GM23248 (cell line): ENCODE measurements around the gene CFAP157.

Experiments used
- EZH2 ChIP-seq: fragments of 200-600 bp; sonication (generic); IDR thresholded peaks from 2 replicates; pipeline ENCODE4 v1.6.1; 2018; ENCODE audit warnings: antibody characterized with exemption, mild to moderate bottlenecking; ENCODE audit not compliant: insufficient read depth, poor library complexity, severe bottlenecking
- EZH2phosphoT487 ChIP-seq: fragments of 200-600 bp; sonication (generic); IDR thresholded peaks from 2 replicates; pipeline ENCODE4 v1.6.1; 2018; ENCODE audit warnings: antibody characterized with exemption, moderate library complexity, mild to moderate bottlenecking, low read depth; ENCODE audit not compliant: insufficient read depth

DNA sequence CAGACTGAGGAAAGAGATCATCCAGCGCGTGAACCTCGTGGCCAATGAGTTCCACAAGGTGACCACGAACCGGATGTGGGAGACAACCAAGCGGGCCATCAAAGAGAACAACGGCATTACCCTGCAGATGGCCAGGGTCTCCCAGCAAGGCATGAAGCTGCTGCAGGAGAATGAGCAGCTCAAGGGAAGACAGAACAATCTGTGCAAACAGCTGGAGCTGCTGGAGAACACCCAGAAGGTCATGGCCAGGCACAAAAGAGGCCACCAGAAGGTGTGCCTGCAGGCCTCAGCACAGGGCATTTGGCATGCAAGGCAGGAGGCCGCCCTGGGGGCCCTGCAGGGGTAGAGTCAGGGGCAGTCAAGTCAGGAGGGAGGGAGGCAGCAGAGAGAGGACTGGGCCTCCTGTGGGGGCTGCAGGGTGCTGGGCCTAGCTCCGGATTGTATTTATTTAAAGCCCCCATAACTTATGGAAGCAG, 4.5 kb downstream of the CFAP157 start:
- no peak for TF ChIP-seq EZH2
- no peak for TF ChIP-seq EZH2phosphoT487
